H1 (cell line): ENCODE results near the gene C5AR1. TPM values are rescaled to one million over a fixed set of nuclear protein-coding genes. Genes with fewer than 3 reads are reported as not detected.

ENCODE experiments used
- CTCF ChIA-PET: fragments of 300-600 bp; sonication (Branson Sonifier 250); formaldehyde crosslinking; loops from one replicate; lab custom pipeline; 2021; ENCODE audit not compliant: partially characterized antibody; lab: Charles Lee
- POLR2A ChIA-PET: fragments of 300-600 bp; sonication (Branson Sonifier 250); formaldehyde crosslinking; loops from one replicate; lab custom pipeline; 2021; ENCODE audit warnings: inconsistent platforms; ENCODE audit not compliant: partially characterized antibody; lab: Charles Lee
- DNase-seq, 2 experiments: peaks; one replicate each; pipeline versions ENCODE4 v3.0.0 to v3.0.0-alpha.2; 2010 to 2022; ENCODE audit warnings: low spot score in 2 of 2, low read depth in 1 of 2, mixed read lengths in 1 of 2
- FAIRE-seq: peaks from 2 replicates; lab custom pipeline; 2011; peaks lifted over from hg19 to GRCh38; lab: Jason Lieb, UNC
- H2AFZ ChIP-seq: 2 replicates; pipeline ENCODE4 v1.8.1; 2012; ENCODE audit warnings: low read length, inconsistent platforms
- H2AK5ac ChIP-seq: 2 replicates; pipeline ENCODE4 v1.6.1; 2013; ENCODE audit warnings: low read depth, low read length
- H2BK120ac ChIP-seq: replicated peaks from 2 replicates; pipeline ENCODE3; 2013; ENCODE audit warnings: low read depth, low read length, inconsistent platforms
- H2BK12ac ChIP-seq: 2 replicates; pipeline ENCODE4 v1.6.1; 2013; ENCODE audit warnings: low read depth, low read length
- H2BK15ac ChIP-seq: 2 replicates; pipeline ENCODE4 v1.6.1; 2013; ENCODE audit warnings: low read length
- H2BK20ac ChIP-seq: 2 replicates; pipeline ENCODE4 v1.6.1; 2013; ENCODE audit warnings: low read length
- H2BK5ac ChIP-seq: 2 replicates; pipeline ENCODE4 v1.6.1; 2013; ENCODE audit warnings: low read depth, low read length
- H3K14ac ChIP-seq: 2 replicates; pipeline ENCODE4 v1.6.1; 2013; ENCODE audit warnings: inconsistent platforms; ENCODE audit not compliant: insufficient read length
- H3K18ac ChIP-seq: 2 replicates; pipeline ENCODE4 v1.6.1; 2013; ENCODE audit warnings: low read length; ENCODE audit errors: extremely low read depth
- H3K23ac ChIP-seq: 2 replicates; pipeline ENCODE4 v1.6.1; 2013; ENCODE audit warnings: inconsistent platforms; ENCODE audit not compliant: insufficient read length
- H3K23me2 ChIP-seq: 2 replicates; pipeline ENCODE4 v1.6.1; 2013; ENCODE audit warnings: low read depth, low read length
- H3K27ac ChIP-seq: 2 replicates; pipeline ENCODE4 v1.6.1; 2011; ENCODE audit warnings: low read depth, low read length, inconsistent platforms
- H3K27me3 ChIP-seq, 4 experiments: replicated peaks in 1 of 4; 1 replicate in 1 of 4; 2 replicates in 3 of 4; pipeline versions ENCODE4 v1.6.1 to v1.8.1; 2011 to 2013; ENCODE audit warnings: low read length in 3 of 4, mild to moderate bottlenecking in 3 of 4, inconsistent platforms in 2 of 4, mixed read lengths in 2 of 4, moderate library complexity in 1 of 4; ENCODE audit not compliant: control insufficient read depth in 3 of 4, insufficient read depth in 3 of 4; ENCODE audit errors: extremely low read depth in 1 of 4
- H3K36me3 ChIP-seq, 4 experiments: 2 replicates each; pipeline versions ENCODE4 v1.6.1 to v1.8.1; 2011 to 2013; ENCODE audit warnings: mild to moderate bottlenecking in 4 of 4, low read length in 3 of 4, moderate library complexity in 2 of 4, control low read depth in 1 of 4, inconsistent platforms in 1 of 4; ENCODE audit not compliant: insufficient read depth in 4 of 4, control insufficient read depth in 2 of 4
- H3K4ac ChIP-seq: replicated peaks from 2 replicates; pipeline ENCODE3; 2013; ENCODE audit warnings: low read length, low read depth, mixed read lengths, inconsistent platforms; ENCODE audit not compliant: insufficient read length
- H3K4me1 ChIP-seq, 4 experiments: replicated peaks in 1 of 4; 1 replicate in 1 of 4; 2 replicates in 3 of 4; pipeline versions ENCODE4 v1.6.1 to v1.8.1; 2011 to 2013; ENCODE audit warnings: low read length in 3 of 4, inconsistent platforms in 2 of 4, mixed read lengths in 1 of 4; ENCODE audit not compliant: insufficient read depth in 4 of 4, control insufficient read depth in 3 of 4
- H3K4me2 ChIP-seq, 2 experiments: 2 replicates each; pipeline versions ENCODE4 v1.6.1 to v1.8.1; 2011 to 2013; ENCODE audit warnings: low read depth in 2 of 2, low read length in 2 of 2, control low read depth in 1 of 2, inconsistent platforms in 1 of 2, mild to moderate bottlenecking in 1 of 2; ENCODE audit not compliant: insufficient read depth in 1 of 2
- H3K4me3 ChIP-seq, 4 experiments: fragments of 200-600, 300-600 bp in 1 of 4; sonication (generic), shearing (Covaris generic), sonication (Bioruptor Twin) in 1 of 4; 2 replicates each; pipeline versions ENCODE4 v1.5.1 to v1.8.1; 2011 to 2016; ENCODE audit warnings: low read length in 4 of 4, low read depth in 3 of 4, control low read depth in 2 of 4, inconsistent platforms in 2 of 4, mild to moderate bottlenecking in 2 of 4, mixed read lengths in 1 of 4, moderate library complexity in 1 of 4; ENCODE audit not compliant: insufficient read depth in 2 of 4; ENCODE audit errors: extremely low read depth in 1 of 4
- H3K56ac ChIP-seq: replicated peaks from 2 replicates; pipeline ENCODE3; 2013; ENCODE audit warnings: low read depth, mild to moderate bottlenecking, mixed read lengths, low read length, inconsistent platforms; ENCODE audit not compliant: insufficient read length
- H3K79me1 ChIP-seq: 2 replicates; pipeline ENCODE4 v1.6.1; 2013; ENCODE audit warnings: low read depth, low read length, control low read depth
- H3K79me2 ChIP-seq, 2 experiments: 2 replicates each; pipeline versions ENCODE4 v1.6.1 to v1.8.1; 2012 to 2013; ENCODE audit warnings: low read length in 2 of 2, mild to moderate bottlenecking in 2 of 2, inconsistent platforms in 1 of 2; ENCODE audit not compliant: insufficient read depth in 2 of 2, control insufficient read depth in 1 of 2
- H3K9ac ChIP-seq, 4 experiments: replicated peaks in 1 of 4; 1 replicate in 1 of 4; 2 replicates in 3 of 4; pipeline versions ENCODE4 v1.6.1 to v1.8.1; 2011 to 2013; ENCODE audit warnings: low read depth in 3 of 4, low read length in 3 of 4, control low read depth in 2 of 4, mild to moderate bottlenecking in 2 of 4, moderate library complexity in 2 of 4, inconsistent platforms in 1 of 4; ENCODE audit errors: extremely low read depth in 1 of 4
- H3K9me3 ChIP-seq, 2 experiments: 2 replicates each; pipeline versions ENCODE4 v1.6.1 to v1.8.1; 2012 to 2013; ENCODE audit warnings: mild to moderate bottlenecking in 2 of 2, moderate library complexity in 2 of 2, control low read depth in 1 of 2, inconsistent platforms in 1 of 2, low read depth in 1 of 2, low read length in 1 of 2, mixed read lengths in 1 of 2; ENCODE audit not compliant: insufficient read depth in 2 of 2
- H4K20me1 ChIP-seq, 2 experiments: replicated peaks in 1 of 2; 2 replicates each; pipeline versions ENCODE3 to v1.8.1; 2011 to 2013; ENCODE audit warnings: inconsistent platforms in 2 of 2, low read length in 2 of 2, mild to moderate bottlenecking in 1 of 2; ENCODE audit not compliant: insufficient read depth in 2 of 2, control insufficient read depth in 1 of 2
- H4K5ac ChIP-seq: 2 replicates; pipeline ENCODE4 v1.6.1; 2013; ENCODE audit warnings: low read length, low read depth, mixed read lengths, inconsistent platforms; ENCODE audit not compliant: insufficient read length
- H4K8ac ChIP-seq: 2 replicates; pipeline ENCODE4 v1.8.0; 2013; ENCODE audit warnings: mild to moderate bottlenecking, moderate library complexity, low read length, inconsistent platforms; ENCODE audit not compliant: insufficient read depth; ENCODE audit errors: extremely low read depth
- H4K91ac ChIP-seq: replicated peaks from 2 replicates; pipeline ENCODE3; 2013; ENCODE audit warnings: low read length, mixed read lengths, inconsistent platforms; ENCODE audit not compliant: insufficient read length
- CBX8 ChIP-seq: fragments of 300-800, 300-1000 bp; sonication (generic); IDR thresholded peaks from 2 replicates; pipeline ENCODE4 v1.7.1; 2016; ENCODE audit warnings: low read depth, low read length, borderline replicate concordance
- HDAC2 ChIP-seq, 2 experiments: fragments of 300-600 bp in 1 of 2; sonication (generic) in 1 of 2; IDR thresholded peaks; 2 replicates each; pipeline ENCODE4 v1.6.1; 2011 to 2012; ENCODE audit warnings: low read depth in 2 of 2, low read length in 2 of 2, mild to moderate bottlenecking in 2 of 2, moderate library complexity in 2 of 2, borderline replicate concordance in 1 of 2, inconsistent platforms in 1 of 2
- JUN ChIP-seq: IDR thresholded peaks from 2 replicates; pipeline ENCODE4 v1.6.1; 2011; ENCODE audit warnings: low read depth, mild to moderate bottlenecking, improper control_type of control experiment, low read length
- SIN3A ChIP-seq, 2 experiments: IDR thresholded peaks in 1 of 2; conservative IDR thresholded peaks in 1 of 2; 2 replicates each; pipeline ENCODE4 v1.6.1; 2011 to 2012; ENCODE audit warnings: low read length in 2 of 2, improper control_type of control experiment in 1 of 2, low read depth in 1 of 2, mild to moderate bottlenecking in 1 of 2
- SRF ChIP-seq: IDR thresholded peaks from 2 replicates; pipeline ENCODE4 v1.6.1; 2011; ENCODE audit warnings: mild to moderate bottlenecking, low read depth, low read length, moderate library complexity
- WGBS, 2 experiments: shearing (Covaris generic) in 1 of 2; methylation state at CpG; one replicate each; pipeline versions ENCODE4 v1.1.6 to v1.1.7; 2013 to 2015; ENCODE audit warnings: low lambda C conversion rate in 2 of 2, mixed read lengths in 2 of 2, inconsistent platforms in 1 of 2, low coverage in 1 of 2, missing lambda C conversion rate in 1 of 2; ENCODE audit not compliant: insufficient replicate concordance in 2 of 2, insufficient coverage in 1 of 2, insufficient read length in 1 of 2; ENCODE audit errors: extremely low coverage in 1 of 2, missing lambda C conversion rate in 1 of 2; 5-methylcytosine and 5-hydroxymethylcytosine counted together
- polyA plus RNA-seq, 7 experiments: library from polyadenylated mRNA; depleted of rRNA in 3 of 7; stranded (reverse) in 5 of 7; unstranded in 2 of 7; fragments of >200 nt in 5 of 7; fragments of 200-250 nt in 2 of 7; gene quantifications; 1 replicate in 5 of 7; 2 replicates in 1 of 7; 4 replicates in 1 of 7; pipeline versions ENCODE4 v1.2.1 to v1.2.3, GENCODE V29; 2011 to 2013; ENCODE audit warnings: missing spikeins in 2 of 7, mixed read lengths in 2 of 7
- total RNA-seq: library from RNA; stranded (reverse); fragmentation: NEBNext Ultra II Directional; extraction: Animal tissue kit (Norgen Biotek cat#: 25700); gene quantifications from 2 replicates; pipeline ENCODE4 v1.2.1, GENCODE V29; 2021

Gene C5AR1
- total and polyA plus RNA-seq, 2 of the 8 experiments (the other 6 are each of a cell fraction or from before 2014, with no cell fraction given): 0.20 TPM; not detected in 1

DNA sequence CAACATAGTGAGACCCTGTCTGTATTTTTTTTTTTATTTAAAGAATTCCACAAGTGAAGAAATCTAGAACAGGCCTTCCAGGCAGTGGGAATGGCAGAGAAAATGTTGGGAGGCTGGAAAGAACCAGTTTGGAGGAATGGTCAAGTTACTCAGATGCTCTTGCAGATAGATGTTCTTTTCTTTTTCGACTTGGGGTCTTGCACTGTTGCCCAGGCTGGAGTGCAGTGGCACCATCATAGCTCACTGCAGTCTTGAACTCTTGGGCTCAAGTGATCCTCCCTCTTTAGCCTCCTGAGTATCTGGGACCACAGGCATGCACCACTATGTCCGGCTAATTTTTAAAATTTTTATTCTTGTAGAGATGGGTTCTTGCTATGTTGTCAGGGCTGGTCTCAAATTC lies 662 bp downstream of the C5AR1 start:
- H4K20me1 ChIP-seq: no peaks in the 10 kb centered on the region
- H2BK15ac ChIP-seq: no peak overlapping the region
- no peak overlapping the region for H3K4ac ChIP-seq
- no peak overlapping the region for H3K14ac ChIP-seq
- H3K4me3 ChIP-seq: no peak overlapping the region
- no peak overlapping the region for H2AK5ac ChIP-seq
- no peak overlapping the region for H2BK12ac ChIP-seq
- no peak overlapping the region for H2BK5ac ChIP-seq
- no peak overlapping the region for H2BK120ac ChIP-seq
- no peak overlapping the region for H3K27ac ChIP-seq
- H3K4me1 ChIP-seq: peaks cover 0 to 2% (median 0%) of the 10 kb centered on the region in 4 experiments; a peak in 2 of 7 replicates
- H2AFZ ChIP-seq: no peak overlapping the region
- no peak overlapping the region for H4K91ac ChIP-seq
- no peak overlapping the region for H3K4me2 ChIP-seq
- H3K36me3 ChIP-seq: no peaks in the 10 kb centered on the region
- H3K23ac ChIP-seq: no peak overlapping the region
- TF ChIP-seq JUN: no peak
- TF ChIP-seq CBX8: no peak
- no peak for TF ChIP-seq SRF
- no peak for TF ChIP-seq SIN3A (conservative IDR thresholded peaks at IDR 0.05 in 1 of 2, IDR thresholded peaks at IDR 0.05 in 1 of 2; ENCODE audit: low read depth in 1 of 2, low read length in 2 of 2)
- TF ChIP-seq HDAC2 (IDR thresholded peaks at IDR 0.05; ENCODE audit: borderline replicate concordance in 1 of 2, low read depth in 2 of 2, low read length in 2 of 2): no peak
- DNase-seq: no peak
- no peaks in the 10 kb centered on the region for H3K27me3 ChIP-seq
- H3K18ac ChIP-seq: no peak overlapping the region
- no peak for FAIRE-seq
- H3K56ac ChIP-seq: no peak overlapping the region
- WGBS, 2 experiments: 83% methylated on average over 2 of the region's 2 CpGs; no CpG with 5 or more reads in 1 of the 2 experiments
- H3K23me2 ChIP-seq: no peaks in the 10 kb centered on the region
- H3K79me2 ChIP-seq: no peaks in the 10 kb centered on the region
- no peak overlapping the region for H2BK20ac ChIP-seq
- ChIA-PET CTCF (interaction anchor here (0.6 to 3.3 kb wide), 2 partner anchors 11 to 297 kb away, joined by 4 to 12 read pairs; no protein-coding TSS in a partner anchor), POLR2A (interaction anchor here (0.8 kb wide), 1 partner anchor 11 kb away, joined by 3 read pairs; no protein-coding TSS in a partner anchor)
- H3K9ac ChIP-seq: no peak overlapping the region
- H4K5ac ChIP-seq: no peak overlapping the region
- H3K79me1 ChIP-seq: no peaks in the 10 kb centered on the region
- H4K8ac ChIP-seq: no peak overlapping the region
- H3K9me3 ChIP-seq: no peaks in the 10 kb centered on the region
